H9 (cell line): Measurements from ENCODE around the gene AP1G2. TPM values are rescaled to one million over a fixed set of nuclear protein-coding genes. Genes with fewer than 3 reads are reported as not detected.

Source experiments
- DNase-seq: peaks from one replicate; pipeline ENCODE4 v3.0.0-alpha.2; 2017
- H2AFZ ChIP-seq: one replicate; pipeline ENCODE4 v1.6.1; 2013; ENCODE audit warnings: mild to moderate bottlenecking, low read length, control low read depth, moderate library complexity
- H2AK5ac ChIP-seq: 2 replicates; pipeline ENCODE4 v1.6.1; 2013; ENCODE audit warnings: low read length, control low read depth, mixed read lengths; ENCODE audit not compliant: insufficient read length
- H2BK120ac ChIP-seq: one replicate; pipeline ENCODE4 v1.6.1; 2013; ENCODE audit warnings: low read depth, mild to moderate bottlenecking, low read length, control low read depth, inconsistent platforms; ENCODE audit not compliant: poor library complexity, severe bottlenecking
- H2BK12ac ChIP-seq: 2 replicates; pipeline ENCODE4 v1.6.1; 2013; ENCODE audit warnings: low read length, control low read depth, mixed read lengths, low read depth; ENCODE audit not compliant: insufficient read length
- H2BK15ac ChIP-seq: 2 replicates; pipeline ENCODE4 v1.6.1; 2013; ENCODE audit warnings: low read depth, low read length, control low read depth
- H2BK20ac ChIP-seq: one replicate; pipeline ENCODE4 v1.6.1; 2013; ENCODE audit warnings: low read depth, mild to moderate bottlenecking, low read length, control low read depth, inconsistent platforms; ENCODE audit not compliant: poor library complexity, severe bottlenecking
- H2BK5ac ChIP-seq: 2 replicates; pipeline ENCODE4 v1.6.1; 2013; ENCODE audit warnings: low read length, control low read depth, mixed read lengths; ENCODE audit not compliant: insufficient read length
- H3K14ac ChIP-seq: 2 replicates; pipeline ENCODE4 v1.6.1; 2013; ENCODE audit warnings: low read length, control low read depth; ENCODE audit not compliant: insufficient read depth
- H3K18ac ChIP-seq: 2 replicates; pipeline ENCODE4 v1.6.1; 2013; ENCODE audit warnings: low read depth, mild to moderate bottlenecking, mixed read lengths, low read length, control low read depth; ENCODE audit not compliant: insufficient read length
- H3K23ac ChIP-seq: 2 replicates; pipeline ENCODE4 v1.6.1; 2013; ENCODE audit warnings: low read length, control low read depth, mixed read lengths, low read depth; ENCODE audit not compliant: insufficient read length
- H3K23me2 ChIP-seq: 2 replicates; pipeline ENCODE4 v1.6.1; 2013; ENCODE audit warnings: low read depth, mild to moderate bottlenecking, mixed read lengths, low read length, control low read depth; ENCODE audit not compliant: insufficient read length, poor library complexity, severe bottlenecking
- H3K27ac ChIP-seq: 2 replicates; pipeline ENCODE4 v1.5.1; 2013; ENCODE audit warnings: low read length, control low read depth, mixed read lengths, low read depth; ENCODE audit not compliant: insufficient read length
- H3K27me3 ChIP-seq: 2 replicates; pipeline ENCODE4 v1.6.1; 2013; ENCODE audit warnings: low read length, control low read depth, inconsistent platforms; ENCODE audit not compliant: insufficient read depth
- H3K4ac ChIP-seq: 2 replicates; pipeline ENCODE4 v1.6.1; 2013; ENCODE audit warnings: low read depth, mild to moderate bottlenecking, control low read depth, inconsistent platforms, low read length, moderate library complexity
- H3K4me1 ChIP-seq: 2 replicates; pipeline ENCODE4 v1.6.1; 2013; ENCODE audit warnings: low read length, control low read depth, inconsistent platforms; ENCODE audit not compliant: insufficient read depth
- H3K4me2 ChIP-seq: 2 replicates; pipeline ENCODE4 v1.6.1; 2013; ENCODE audit warnings: low read length, control low read depth, mixed read lengths; ENCODE audit not compliant: insufficient read length, insufficient read depth
- H3K56ac ChIP-seq: 2 replicates; pipeline ENCODE4 v1.6.1; 2013; ENCODE audit warnings: low read depth, mild to moderate bottlenecking, mixed read lengths, low read length, control low read depth; ENCODE audit not compliant: insufficient read length
- H3K79me1 ChIP-seq: 2 replicates; pipeline ENCODE4 v1.6.1; 2013; ENCODE audit warnings: low read depth, mild to moderate bottlenecking, moderate library complexity, low read length, control low read depth, inconsistent platforms; ENCODE audit not compliant: insufficient read depth, poor library complexity, severe bottlenecking
- H3K79me2 ChIP-seq: 2 replicates; pipeline ENCODE4 v1.6.1; 2013; ENCODE audit warnings: low read length, control low read depth, inconsistent platforms; ENCODE audit not compliant: insufficient read depth
- H3K9ac ChIP-seq: 2 replicates; pipeline ENCODE4 v1.6.1; 2013; ENCODE audit warnings: low read length, control low read depth, mixed read lengths; ENCODE audit not compliant: insufficient read length; ENCODE audit errors: extremely low read depth
- H3K9me3 ChIP-seq: one replicate; pipeline ENCODE4 v1.6.1; 2013; ENCODE audit warnings: low read depth, low read length, inconsistent platforms; ENCODE audit not compliant: control insufficient read depth
- H3T11ph ChIP-seq: one replicate; pipeline ENCODE4 v1.6.1; 2013; ENCODE audit warnings: mild to moderate bottlenecking, low read length, control low read depth, inconsistent platforms
- H4K20me1 ChIP-seq: one replicate; pipeline ENCODE4 v1.6.1; 2013; ENCODE audit not compliant: control insufficient read depth, insufficient read length, insufficient read depth
- H4K5ac ChIP-seq: 2 replicates; pipeline ENCODE4 v1.6.1; 2013; ENCODE audit warnings: low read depth, mild to moderate bottlenecking, mixed read lengths, low read length, control low read depth; ENCODE audit not compliant: insufficient read length
- H4K8ac ChIP-seq: replicated peaks from 2 replicates; pipeline ENCODE4 v1.6.1; 2013; ENCODE audit warnings: low read length, control low read depth, mixed read lengths, low read depth; ENCODE audit not compliant: insufficient read length
- H4K91ac ChIP-seq: 2 replicates; pipeline ENCODE4 v1.6.1; 2013; ENCODE audit warnings: low read depth, mild to moderate bottlenecking, moderate library complexity, mixed read lengths, low read length, control low read depth; ENCODE audit not compliant: insufficient read length
- H3K27ac Mint-ChIP-seq, 3 experiments: 2 replicates in 2 of 3; 3 replicates in 1 of 3; pipeline ENCODE4 v1.8.0; 2020 to 2021; ENCODE audit warnings: mixed read lengths in 3 of 3, mild to moderate bottlenecking in 1 of 3, moderate library complexity in 1 of 3
- H3K27me3 Mint-ChIP-seq: 2 replicates; pipeline ENCODE4 v1.8.0; 2021; ENCODE audit warnings: low read depth, mild to moderate bottlenecking, moderate library complexity, mixed read lengths
- H3K36me3 Mint-ChIP-seq, 3 experiments: 2 replicates in 2 of 3; 3 replicates in 1 of 3; pipeline ENCODE4 v1.8.0; 2020 to 2021; ENCODE audit warnings: low read depth in 3 of 3, mixed read lengths in 3 of 3; ENCODE audit not compliant: insufficient read depth in 1 of 3
- H3K4me1 Mint-ChIP-seq, 2 experiments: 2 replicates each; pipeline ENCODE4 v1.8.0; 2020; ENCODE audit warnings: mixed read lengths in 2 of 2
- H3K4me3 Mint-ChIP-seq, 2 experiments: 2 replicates in 1 of 2; 3 replicates in 1 of 2; pipeline ENCODE4 v1.8.0; 2020 to 2021; ENCODE audit warnings: mild to moderate bottlenecking in 2 of 2, mixed read lengths in 2 of 2, moderate library complexity in 1 of 2
- H3K9me3 Mint-ChIP-seq, 2 experiments: 2 replicates in 1 of 2; 3 replicates in 1 of 2; pipeline ENCODE4 v1.8.0; 2020; ENCODE audit warnings: mild to moderate bottlenecking in 2 of 2, mixed read lengths in 2 of 2, moderate library complexity in 1 of 2
- CTCF ChIP-seq: fragments of 200-600 bp; sonication (generic); conservative IDR thresholded peaks from 3 replicates; pipeline ENCODE4 v1.8.0; 2021; ENCODE audit warnings: antibody characterized with exemption, mild to moderate bottlenecking
- WGBS: extraction: QIAGEN DNeasy Blood & Tissue Kit; methylation state at CpG from one replicate; pipeline ENCODE4 v1.1.7; 2013; ENCODE audit warnings: missing lambda C conversion rate, low lambda C conversion rate, mixed read lengths; ENCODE audit not compliant: insufficient read length; ENCODE audit errors: extremely low coverage; 5-methylcytosine and 5-hydroxymethylcytosine counted together
- total RNA-seq: library from RNA; stranded (reverse); gene quantifications from 2 replicates; pipeline ENCODE4 v1.2.1, GENCODE V29; 2021

Gene AP1G2
- total RNA-seq, 1 experiment from 2014 or later: 107 TPM

GRCh38 chr14:23513818-23514643 lies 53.6 kb downstream of the AP1G2 start:
- H3K79me2 ChIP-seq: no peaks in the 10 kb centered on the region
- Mint-ChIP-seq H3K4me1 (peaks cover 19 to 33% of the 10 kb centered on the region in 2 experiments), H3K27me3 (peaks cover 20% of the 10 kb centered on the region), H3K27ac (peak overlapping the region in 2 of 3 experiments; percentile 8 to 15; a peak in 1 of 7 replicates), H3K4me3 (no peak overlapping the region), H3K36me3 (peaks cover 0 to 2% (median 0%) of the 10 kb centered on the region in 3 experiments; a peak in 1 of 7 replicates), H3K9me3 (no peaks in the 10 kb centered on the region)
- no peak overlapping the region for H3K23ac ChIP-seq
- no peak overlapping the region for H4K91ac ChIP-seq
- no peak overlapping the region for H4K5ac ChIP-seq
- no peak overlapping the region for H2BK20ac ChIP-seq
- peak overlapping the region; percentile 31; the same call in 1 of the 2 replicates for H3K14ac ChIP-seq
- no peaks in the 10 kb centered on the region for H4K20me1 ChIP-seq
- no peaks in the 10 kb centered on the region for H3K9me3 ChIP-seq
- no peak overlapping the region for H4K8ac ChIP-seq
- no peaks in the 10 kb centered on the region; the same call in 1 of the 2 replicates for H3K27me3 ChIP-seq
- H2BK15ac ChIP-seq: no peak overlapping the region
- H2BK120ac ChIP-seq: no peak overlapping the region
- no peak overlapping the region for H3K9ac ChIP-seq
- H3K56ac ChIP-seq: no peak overlapping the region
- no peak overlapping the region for H3K18ac ChIP-seq
- no peak overlapping the region for H3T11ph ChIP-seq
- no peak overlapping the region for H2BK12ac ChIP-seq
- no peaks in the 10 kb centered on the region for H3K79me1 ChIP-seq
- no peak overlapping the region for H3K4ac ChIP-seq
- no peak overlapping the region for H3K27ac ChIP-seq
- peaks cover 13% of the 10 kb centered on the region for H3K4me1 ChIP-seq
- peak; percentile 9 for DNase-seq
- H2BK5ac ChIP-seq: no peak overlapping the region
- no peak overlapping the region for H3K4me2 ChIP-seq
- no peak overlapping the region for H2AK5ac ChIP-seq
- peaks cover 3% of the 10 kb centered on the region for H3K23me2 ChIP-seq
- H2AFZ ChIP-seq: no peak overlapping the region
- no CpG with 5 or more reads among the region's 8 CpGs for WGBS
- no peak for TF ChIP-seq CTCF
